Astrocyte (in vitro differentiated cells and primary cell): ENCODE measurements around the gene DNAJB6.

Experiments used
- CTCF ChIP-seq: IDR thresholded peaks from 2 replicates; pipeline ENCODE4 v1.5.1; 2011; ENCODE audit warnings: low read depth, mild to moderate bottlenecking, inconsistent platforms, low read length, moderate library complexity; ENCODE audit not compliant: insufficient read depth
- EZH2 ChIP-seq: IDR thresholded peaks from 2 replicates; pipeline ENCODE4 v1.6.1; 2012; ENCODE audit warnings: mild to moderate bottlenecking, low read length, inconsistent platforms; ENCODE audit not compliant: insufficient read depth

GRCh38 chr7:157375410-157375809 is 38.6 kb downstream of the DNAJB6 start:
- no peak for TF ChIP-seq CTCF
- TF ChIP-seq EZH2 = no peak
